GM23338 (cell line): Measurements from ENCODE around the gene EMC9. TPM values are rescaled to one million over a fixed set of nuclear protein-coding genes. Genes with fewer than 3 reads are reported as not detected.

Experiments
- ATAC-seq: fragments of 200-7000 bp; cut with Tn5 transposase; 3 replicates; pipeline ENCODE4 v1.9.1; 2020
- DNase-seq: peaks from one replicate; pipeline ENCODE4 v3.0.0-alpha.2; 2015; ENCODE audit warnings: low spot score
- H2AFZ ChIP-seq: fragments of 200-600 bp; sonication (generic); 2 replicates; pipeline ENCODE4 v1.8.0; 2016; ENCODE audit warnings: antibody characterized with exemption, mild to moderate bottlenecking, moderate library complexity
- H3F3A ChIP-seq: fragments of 200-600 bp; sonication (generic); replicated peaks from 2 replicates; pipeline ENCODE4 v1.8.0; 2017; ENCODE audit warnings: antibody characterized with exemption, mixed run types, low read depth
- H3K27ac ChIP-seq: fragments of 200-600 bp; sonication (generic); 2 replicates; pipeline ENCODE4 v1.6.1; 2016; ENCODE audit warnings: low read depth
- H3K27me3 ChIP-seq: fragments of 200-600 bp; sonication (generic); 2 replicates; pipeline ENCODE4 v1.8.0; 2016; ENCODE audit warnings: mild to moderate bottlenecking, mixed run types, moderate library complexity; ENCODE audit not compliant: insufficient read depth
- H3K36me3 ChIP-seq: fragments of 200-600 bp; sonication (generic); 2 replicates; pipeline ENCODE4 v1.8.0; 2016; ENCODE audit warnings: mild to moderate bottlenecking; ENCODE audit not compliant: insufficient read depth
- H3K4me1 ChIP-seq: fragments of 200-600 bp; sonication (generic); 2 replicates; pipeline ENCODE4 v1.8.0; 2016; ENCODE audit warnings: mild to moderate bottlenecking, moderate library complexity; ENCODE audit not compliant: insufficient read depth
- H3K4me2 ChIP-seq: fragments of 200-600 bp; sonication (generic); 2 replicates; pipeline ENCODE4 v1.7.1; 2017; ENCODE audit warnings: mixed run types
- H3K4me3 ChIP-seq: fragments of 200-600 bp; sonication (generic); 2 replicates; pipeline ENCODE4 v1.6.1; 2016; ENCODE audit warnings: mixed run types
- H3K79me2 ChIP-seq: fragments of 200-600 bp; sonication (generic); replicated peaks from 2 replicates; pipeline ENCODE4 v1.8.0; 2017; ENCODE audit warnings: mild to moderate bottlenecking; ENCODE audit not compliant: insufficient read depth
- H3K9me2 ChIP-seq: fragments of 200-600 bp; sonication (generic); 2 replicates; pipeline ENCODE4 v1.8.0; 2017; ENCODE audit not compliant: insufficient read depth
- H4K20me1 ChIP-seq: fragments of 200-600 bp; sonication (generic); replicated peaks from 2 replicates; pipeline ENCODE4 v1.8.0; 2017; ENCODE audit warnings: mild to moderate bottlenecking; ENCODE audit not compliant: insufficient read depth
- H3K27ac Mint-ChIP-seq: 2 replicates; pipeline ENCODE4 v1.8.0; 2020; ENCODE audit warnings: inconsistent platforms, mild to moderate bottlenecking, moderate library complexity, mixed read lengths
- H3K27me3 Mint-ChIP-seq: 3 replicates; pipeline ENCODE4 v1.8.0; 2022; ENCODE audit warnings: low read depth, mild to moderate bottlenecking, moderate library complexity, mixed read lengths, inconsistent platforms; ENCODE audit not compliant: insufficient read depth, poor library complexity
- H3K36me3 Mint-ChIP-seq: 3 replicates; pipeline ENCODE4 v1.8.0; 2021; ENCODE audit warnings: low read depth, mild to moderate bottlenecking, inconsistent platforms, moderate library complexity, mixed read lengths
- H3K4me1 Mint-ChIP-seq: 3 replicates; pipeline ENCODE4 v1.8.0; 2020; ENCODE audit warnings: mild to moderate bottlenecking, inconsistent platforms, mixed read lengths
- H3K4me3 Mint-ChIP-seq: 3 replicates; pipeline ENCODE4 v1.8.0; 2021; ENCODE audit warnings: moderate library complexity, mild to moderate bottlenecking, inconsistent platforms, mixed read lengths
- H3K9me3 Mint-ChIP-seq: 3 replicates; pipeline ENCODE4 v1.8.0; 2020; ENCODE audit warnings: moderate library complexity, mild to moderate bottlenecking, inconsistent platforms, mixed read lengths
- CREB1 ChIP-seq: fragments of 250-450 bp; sonication (Bioruptor Pico); IDR thresholded peaks from 2 replicates; pipeline ENCODE4 v1.5.0; 2020; ENCODE audit warnings: low read depth, mild to moderate bottlenecking, moderate library complexity
- CTCF ChIP-seq, 2 experiments: fragments of 200-600 bp in 1 of 2; sonication (generic) in 1 of 2; conservative IDR thresholded peaks; 2 replicates each; pipeline versions ENCODE4 v1.5.1 to v1.6.1; 2016 to 2017; ENCODE audit warnings: antibody characterized with exemption in 2 of 2, low read depth in 2 of 2, mild to moderate bottlenecking in 2 of 2, moderate library complexity in 1 of 2
- NANOG ChIP-seq: IDR thresholded peaks from 2 replicates; pipeline ENCODE4 v1.6.1; 2016; ENCODE audit warnings: antibody characterized with exemption, borderline replicate concordance
- POLR2AphosphoS5 ChIP-seq: IDR thresholded peaks from 2 replicates; pipeline ENCODE4 v1.6.1; 2016; ENCODE audit warnings: antibody characterized with exemption, low read depth
- STAT1 ChIP-seq: IDR thresholded peaks from one replicate; pipeline ENCODE4 v1.6.1; 2016; ENCODE audit warnings: antibody characterized with exemption; ENCODE audit not compliant: unreplicated experiment
- polyA plus RNA-seq: library from polyadenylated mRNA; unstranded; fragments of >200 nt; fragmentation: Nextera tagmentation; extraction: Ambion mirVana; gene quantifications from 2 replicates; pipeline ENCODE4 v1.2.1, GENCODE V29; 2016
- total RNA-seq: library from RNA; depleted of rRNA; stranded (reverse); fragments of >200 nt; shearing (Covaris generic); gene quantifications from 2 replicates; pipeline ENCODE4 v1.2.3, GENCODE V29; 2014
- TF ChIP-seq, protein P1 (sequence below): IDR thresholded peaks from 2 replicates; pipeline ENCODE4 v1.6.1; 2016; ENCODE audit warnings: antibody characterized with exemption
- TF ChIP-seq, protein P2 (sequence below): fragments of 250-450 bp; sonication (Bioruptor Pico); IDR thresholded peaks from 2 replicates; pipeline ENCODE4 v1.5.0; 2020; ENCODE audit warnings: mild to moderate bottlenecking, moderate library complexity

EMC9 gene
- total and polyA plus RNA-seq, 2 experiments from 2014 or later = 30.0 to 64.2 TPM

DNA sequence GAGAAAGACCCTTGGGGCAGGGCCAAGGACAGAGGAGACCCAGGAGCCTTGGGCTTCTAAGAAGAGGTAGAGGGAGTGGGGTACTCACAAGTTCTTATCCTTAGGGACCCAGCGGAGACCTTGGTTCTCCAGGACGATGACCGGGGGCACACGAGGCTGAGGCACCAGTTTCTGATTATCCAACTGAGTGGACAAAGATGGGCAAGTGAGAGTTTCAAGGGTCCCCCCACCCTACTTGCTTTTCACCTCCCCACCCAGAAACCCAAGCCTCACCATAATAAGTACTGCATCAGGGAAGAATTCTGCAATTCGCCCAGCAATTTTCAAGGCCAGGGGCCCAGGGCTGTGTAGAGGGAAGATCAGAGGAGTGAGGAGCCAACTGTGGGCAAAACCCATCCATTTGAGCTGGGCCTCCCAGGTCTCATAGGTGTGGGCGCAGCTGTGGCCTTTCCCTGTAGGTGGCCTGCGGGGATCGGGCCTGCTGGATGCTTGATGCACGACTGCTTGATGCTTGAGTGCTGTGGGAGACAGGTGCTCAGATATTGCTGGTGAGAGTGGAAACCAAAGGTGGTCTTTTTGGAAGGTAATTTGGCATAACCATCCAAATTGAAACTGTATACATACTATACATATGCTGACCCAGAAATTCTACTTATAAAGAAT lies 2.0 kb downstream of the EMC9 start (continued):
- TF ChIP-seq CTCF (conservative IDR thresholded peaks at IDR 0.05; ENCODE audit: low read depth in 2 of 2) = no peak
- TF ChIP-seq, protein P1, sequence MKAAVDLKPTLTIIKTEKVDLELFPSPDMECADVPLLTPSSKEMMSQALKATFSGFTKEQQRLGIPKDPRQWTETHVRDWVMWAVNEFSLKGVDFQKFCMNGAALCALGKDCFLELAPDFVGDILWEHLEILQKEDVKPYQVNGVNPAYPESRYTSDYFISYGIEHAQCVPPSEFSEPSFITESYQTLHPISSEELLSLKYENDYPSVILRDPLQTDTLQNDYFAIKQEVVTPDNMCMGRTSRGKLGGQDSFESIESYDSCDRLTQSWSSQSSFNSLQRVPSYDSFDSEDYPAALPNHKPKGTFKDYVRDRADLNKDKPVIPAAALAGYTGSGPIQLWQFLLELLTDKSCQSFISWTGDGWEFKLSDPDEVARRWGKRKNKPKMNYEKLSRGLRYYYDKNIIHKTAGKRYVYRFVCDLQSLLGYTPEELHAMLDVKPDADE = no peak

- Histone ChIP-seq H3F3A (peaks cover 39% of the 10 kb centered on the region), H2AFZ (no peak overlapping the region), H3K79me2 (peaks cover 20% of the 10 kb centered on the region), H3K4me2 (no peak overlapping the region), H3K4me1 (peaks cover 25% of the 10 kb centered on the region), H3K36me3 (peaks cover 14% of the 10 kb centered on the region; the same call in 1 of the 2 replicates), H3K27me3 (no peaks in the 10 kb centered on the region), H3K4me3 (0 out of 2 replicates have a peak overlapping the region, but pooled peaks have one; percentile 99), H4K20me1 (peaks cover 9% of the 10 kb centered on the region), H3K9me2 (no peaks in the 10 kb centered on the region), H3K27ac (no peak overlapping the region)
- ATAC-seq (no peak), DNase-seq (no peak)
- peaks cover 43% of the 10 kb centered on the region for H3K36me3 Mint-ChIP-seq
- no peaks in the 10 kb centered on the region for H3K9me3 Mint-ChIP-seq
- peaks cover 25% of the 10 kb centered on the region for H3K27me3 Mint-ChIP-seq
- H3K27ac Mint-ChIP-seq = no peak overlapping the region
- peaks cover 38% of the 10 kb centered on the region for H3K4me1 Mint-ChIP-seq
- H3K4me3 Mint-ChIP-seq = peak overlapping the region; percentile 99
- no peak for TF ChIP-seq CREB1
- TF ChIP-seq POLR2AphosphoS5 = no peak; the same call in 1 of the 2 replicates
- TF ChIP-seq STAT1 = no peak
- TF ChIP-seq NANOG = no peak
- no peak for TF ChIP-seq CTCF (conservative IDR thresholded peaks at IDR 0.05; ENCODE audit: low read depth in 2 of 2)
- TF ChIP-seq, protein P2, sequence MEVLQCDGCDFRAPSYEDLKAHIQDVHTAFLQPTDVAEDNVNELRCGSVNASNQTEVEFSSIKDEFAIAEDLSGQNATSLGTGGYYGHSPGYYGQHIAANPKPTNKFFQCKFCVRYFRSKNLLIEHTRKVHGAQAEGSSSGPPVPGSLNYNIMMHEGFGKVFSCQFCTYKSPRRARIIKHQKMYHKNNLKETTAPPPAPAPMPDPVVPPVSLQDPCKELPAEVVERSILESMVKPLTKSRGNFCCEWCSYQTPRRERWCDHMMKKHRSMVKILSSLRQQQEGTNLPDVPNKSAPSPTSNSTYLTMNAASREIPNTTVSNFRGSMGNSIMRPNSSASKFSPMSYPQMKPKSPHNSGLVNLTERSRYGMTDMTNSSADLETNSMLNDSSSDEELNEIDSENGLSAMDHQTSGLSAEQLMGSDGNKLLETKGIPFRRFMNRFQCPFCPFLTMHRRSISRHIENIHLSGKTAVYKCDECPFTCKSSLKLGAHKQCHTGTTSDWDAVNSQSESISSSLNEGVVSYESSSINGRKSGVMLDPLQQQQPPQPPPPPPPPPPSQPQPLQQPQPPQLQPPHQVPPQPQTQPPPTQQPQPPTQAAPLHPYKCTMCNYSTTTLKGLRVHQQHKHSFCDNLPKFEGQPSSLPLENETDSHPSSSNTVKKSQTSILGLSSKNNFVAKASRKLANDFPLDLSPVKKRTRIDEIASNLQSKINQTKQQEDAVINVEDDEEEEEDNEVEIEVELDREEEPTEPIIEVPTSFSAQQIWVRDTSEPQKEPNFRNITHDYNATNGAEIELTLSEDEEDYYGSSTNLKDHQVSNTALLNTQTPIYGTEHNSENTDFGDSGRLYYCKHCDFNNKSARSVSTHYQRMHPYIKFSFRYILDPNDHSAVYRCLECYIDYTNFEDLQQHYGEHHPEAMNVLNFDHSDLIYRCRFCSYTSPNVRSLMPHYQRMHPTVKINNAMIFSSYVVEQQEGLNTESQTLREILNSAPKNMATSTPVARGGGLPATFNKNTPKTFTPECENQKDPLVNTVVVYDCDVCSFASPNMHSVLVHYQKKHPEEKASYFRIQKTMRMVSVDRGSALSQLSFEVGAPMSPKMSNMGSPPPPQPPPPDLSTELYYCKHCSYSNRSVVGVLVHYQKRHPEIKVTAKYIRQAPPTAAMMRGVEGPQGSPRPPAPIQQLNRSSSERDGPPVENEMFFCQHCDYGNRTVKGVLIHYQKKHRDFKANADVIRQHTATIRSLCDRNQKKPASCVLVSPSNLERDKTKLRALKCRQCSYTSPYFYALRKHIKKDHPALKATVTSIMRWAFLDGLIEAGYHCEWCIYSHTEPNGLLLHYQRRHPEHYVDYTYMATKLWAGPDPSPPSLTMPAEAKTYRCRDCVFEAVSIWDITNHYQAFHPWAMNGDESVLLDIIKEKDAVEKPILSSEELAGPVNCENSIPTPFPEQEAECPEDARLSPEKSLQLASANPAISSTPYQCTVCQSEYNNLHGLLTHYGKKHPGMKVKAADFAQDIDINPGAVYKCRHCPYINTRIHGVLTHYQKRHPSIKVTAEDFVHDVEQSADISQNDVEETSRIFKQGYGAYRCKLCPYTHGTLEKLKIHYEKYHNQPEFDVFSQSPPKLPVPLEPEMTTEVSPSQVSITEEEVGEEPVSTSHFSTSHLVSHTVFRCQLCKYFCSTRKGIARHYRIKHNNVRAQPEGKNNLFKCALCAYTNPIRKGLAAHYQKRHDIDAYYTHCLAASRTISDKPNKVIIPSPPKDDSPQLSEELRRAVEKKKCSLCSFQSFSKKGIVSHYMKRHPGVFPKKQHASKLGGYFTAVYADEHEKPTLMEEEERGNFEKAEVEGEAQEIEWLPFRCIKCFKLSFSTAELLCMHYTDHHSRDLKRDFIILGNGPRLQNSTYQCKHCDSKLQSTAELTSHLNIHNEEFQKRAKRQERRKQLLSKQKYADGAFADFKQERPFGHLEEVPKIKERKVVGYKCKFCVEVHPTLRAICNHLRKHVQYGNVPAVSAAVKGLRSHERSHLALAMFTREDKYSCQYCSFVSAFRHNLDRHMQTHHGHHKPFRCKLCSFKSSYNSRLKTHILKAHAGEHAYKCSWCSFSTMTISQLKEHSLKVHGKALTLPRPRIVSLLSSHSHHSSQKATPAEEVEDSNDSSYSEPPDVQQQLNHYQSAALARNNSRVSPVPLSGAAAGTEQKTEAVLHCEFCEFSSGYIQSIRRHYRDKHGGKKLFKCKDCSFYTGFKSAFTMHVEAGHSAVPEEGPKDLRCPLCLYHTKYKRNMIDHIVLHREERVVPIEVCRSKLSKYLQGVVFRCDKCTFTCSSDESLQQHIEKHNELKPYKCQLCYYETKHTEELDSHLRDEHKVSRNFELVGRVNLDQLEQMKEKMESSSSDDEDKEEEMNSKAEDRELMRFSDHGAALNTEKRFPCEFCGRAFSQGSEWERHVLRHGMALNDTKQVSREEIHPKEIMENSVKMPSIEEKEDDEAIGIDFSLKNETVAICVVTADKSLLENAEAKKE (CRISPR knock-in tag) = no peak
Measured at GRCh38 chr14:24138396-24139271, 2.8 kb downstream of the EMC9 start.
